Measurements from ENCODE around the gene RIT1.

DNA sequence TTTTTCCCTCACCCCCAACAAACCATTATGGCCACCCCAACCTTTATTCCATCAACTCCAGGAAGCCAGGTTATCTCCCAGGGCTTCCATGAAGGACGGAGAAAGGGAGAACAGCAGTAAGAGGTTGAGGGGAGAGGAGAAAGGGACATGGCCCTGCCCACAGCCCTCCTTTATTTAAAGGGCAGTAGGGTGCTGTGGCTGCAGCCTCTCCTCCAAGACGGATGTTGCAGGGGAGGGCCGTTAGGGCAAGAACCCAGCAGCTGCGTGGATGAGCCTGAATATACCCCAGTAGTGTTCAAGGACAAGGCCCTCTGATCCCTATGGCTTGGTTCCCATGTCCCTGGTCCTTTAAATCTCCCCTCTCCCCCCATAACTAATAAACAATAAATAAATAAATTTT, 36.1 kb upstream of the RIT1 start:
- TF ChIP-seq, protein P1, sequence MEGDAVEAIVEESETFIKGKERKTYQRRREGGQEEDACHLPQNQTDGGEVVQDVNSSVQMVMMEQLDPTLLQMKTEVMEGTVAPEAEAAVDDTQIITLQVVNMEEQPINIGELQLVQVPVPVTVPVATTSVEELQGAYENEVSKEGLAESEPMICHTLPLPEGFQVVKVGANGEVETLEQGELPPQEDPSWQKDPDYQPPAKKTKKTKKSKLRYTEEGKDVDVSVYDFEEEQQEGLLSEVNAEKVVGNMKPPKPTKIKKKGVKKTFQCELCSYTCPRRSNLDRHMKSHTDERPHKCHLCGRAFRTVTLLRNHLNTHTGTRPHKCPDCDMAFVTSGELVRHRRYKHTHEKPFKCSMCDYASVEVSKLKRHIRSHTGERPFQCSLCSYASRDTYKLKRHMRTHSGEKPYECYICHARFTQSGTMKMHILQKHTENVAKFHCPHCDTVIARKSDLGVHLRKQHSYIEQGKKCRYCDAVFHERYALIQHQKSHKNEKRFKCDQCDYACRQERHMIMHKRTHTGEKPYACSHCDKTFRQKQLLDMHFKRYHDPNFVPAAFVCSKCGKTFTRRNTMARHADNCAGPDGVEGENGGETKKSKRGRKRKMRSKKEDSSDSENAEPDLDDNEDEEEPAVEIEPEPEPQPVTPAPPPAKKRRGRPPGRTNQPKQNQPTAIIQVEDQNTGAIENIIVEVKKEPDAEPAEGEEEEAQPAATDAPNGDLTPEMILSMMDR (IDR thresholded peaks at IDR 0.05; ENCODE audit: low read depth, low read length): no peak
- TF ChIP-seq, protein P2, sequence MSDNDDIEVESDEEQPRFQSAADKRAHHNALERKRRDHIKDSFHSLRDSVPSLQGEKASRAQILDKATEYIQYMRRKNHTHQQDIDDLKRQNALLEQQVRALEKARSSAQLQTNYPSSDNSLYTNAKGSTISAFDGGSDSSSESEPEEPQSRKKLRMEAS (IDR thresholded peaks at IDR 0.05; ENCODE audit: low read depth, low read length): no peak
- no peak for TF ChIP-seq POLR2A (IDR thresholded peaks at IDR 0.05; ENCODE audit: extremely low read depth, insufficient read length)

Measured in NB4 (cell line).